ENCODE measurements around the gene NTN1. TPM values are rescaled to one million over a fixed set of nuclear protein-coding genes. Genes with fewer than 3 reads are reported as not detected.

Gene NTN1
- total RNA-seq, 1 donor from 2014 or later: 60.3 TPM

GRCh38 chr17:9213303-9213640, 192.0 kb downstream of the NTN1 start:
- H3K4me1 ChIP-seq: peaks cover 12% of the 10 kb centered on the region
- intact Hi-C loops (cut with micrococcal nuclease): no loop called here
- peaks cover 25% of the 10 kb centered on the region for H3K9me3 ChIP-seq (replicated peaks)
- no peak overlapping the region for H3K4me3 ChIP-seq
- H3K36me3 ChIP-seq: no peaks in the 10 kb centered on the region
- H3K27me3 ChIP-seq (ENCODE audit: low read depth): no peaks in the 10 kb centered on the region
- no peak for TF ChIP-seq CTCF (IDR thresholded peaks at IDR 0.05; ENCODE audit: borderline replicate concordance)
- no peak overlapping the region for H3K27ac ChIP-seq (replicated peaks)
- DNase-seq: no peak

- no peak for DNase-seq
- intact Hi-C loops (cut with micrococcal nuclease): no loop called here
- peaks cover 12% of the 10 kb centered on the region for H3K4me1 ChIP-seq
- no peaks in the 10 kb centered on the region for H3K27me3 ChIP-seq (ENCODE audit: low read depth)
- no peak overlapping the region for H3K4me3 ChIP-seq
- no peak for TF ChIP-seq CTCF (IDR thresholded peaks at IDR 0.05; ENCODE audit: borderline replicate concordance)
- no peaks in the 10 kb centered on the region for H3K36me3 ChIP-seq
- peaks cover 25% of the 10 kb centered on the region for H3K9me3 ChIP-seq (replicated peaks)
- no peak overlapping the region for H3K27ac ChIP-seq (replicated peaks)
These were observed 194.2 kb downstream of the NTN1 start for GRCh38 chr17:9215465-9215864.

- intact Hi-C loops (cut with micrococcal nuclease): no loop called here
- H3K4me1 ChIP-seq: peaks cover 12% of the 10 kb centered on the region
- no peak for TF ChIP-seq CTCF (IDR thresholded peaks at IDR 0.05; ENCODE audit: borderline replicate concordance)
- no peaks in the 10 kb centered on the region for H3K36me3 ChIP-seq
- H3K27me3 ChIP-seq (ENCODE audit: low read depth): no peaks in the 10 kb centered on the region
- H3K4me3 ChIP-seq: no peak overlapping the region
- H3K9me3 ChIP-seq (replicated peaks): peaks cover 25% of the 10 kb centered on the region
- no peak for DNase-seq
- H3K27ac ChIP-seq (replicated peaks): no peak overlapping the region
These were observed 196.1 kb downstream of the NTN1 start for GRCh38 chr17:9217151-9218056.

DNA sequence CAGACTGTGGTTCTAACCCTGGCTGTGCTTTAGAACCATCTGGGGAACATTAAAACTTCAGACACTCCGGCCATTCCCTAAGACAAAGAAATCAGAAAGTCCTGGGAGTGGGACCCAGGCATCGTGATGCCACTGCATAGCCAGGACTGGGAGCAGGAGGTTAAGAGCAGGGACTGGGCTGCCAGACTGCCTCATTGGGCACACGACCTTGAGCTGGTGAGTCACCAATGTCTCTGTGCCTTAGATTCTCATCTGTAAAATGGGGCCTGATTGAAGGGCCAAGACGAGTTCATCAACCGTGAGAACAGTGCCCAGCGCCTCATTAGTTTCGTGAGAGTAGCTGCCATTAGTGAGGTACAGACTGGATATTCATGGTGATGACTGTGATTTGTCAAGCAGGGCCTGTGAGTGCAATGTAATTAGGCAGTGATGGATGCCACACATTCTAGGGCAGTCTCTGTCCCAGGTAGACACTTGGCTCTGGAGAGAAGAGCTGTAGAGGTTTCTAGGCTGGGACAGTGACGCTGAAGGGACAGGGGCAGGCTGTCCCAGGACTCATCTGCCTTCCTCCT, 196.8 kb downstream of the NTN1 start:
- H3K27me3 ChIP-seq (ENCODE audit: low read depth): no peaks in the 10 kb centered on the region
- peaks cover 12% of the 10 kb centered on the region for H3K4me1 ChIP-seq

GRCh38 chr17:9218911-9219310, 197.6 kb downstream of the NTN1 start:
- Histone ChIP-seq H3K36me3 (no peaks in the 10 kb centered on the region), H3K9me3 (replicated peaks) (peaks cover 25% of the 10 kb centered on the region), H3K4me1 (peaks cover 12% of the 10 kb centered on the region), H3K27ac (replicated peaks) (no peak overlapping the region), H3K4me3 (no peak overlapping the region), H3K27me3 (ENCODE audit: low read depth) (no peaks in the 10 kb centered on the region)
- intact Hi-C loops (cut with micrococcal nuclease): no loop called here
- no peak for TF ChIP-seq CTCF (IDR thresholded peaks at IDR 0.05; ENCODE audit: borderline replicate concordance)
- no peak for DNase-seq

More for the DNA sequence above, 196.8 kb downstream of the NTN1 start:
- H3K27ac ChIP-seq (replicated peaks): no peak overlapping the region
- intact Hi-C loops (cut with micrococcal nuclease): no loop called here
- no peak for TF ChIP-seq CTCF (IDR thresholded peaks at IDR 0.05; ENCODE audit: borderline replicate concordance)
- peaks cover 25% of the 10 kb centered on the region for H3K9me3 ChIP-seq (replicated peaks)
- H3K4me3 ChIP-seq: no peak overlapping the region
- no peak for DNase-seq
- no peaks in the 10 kb centered on the region for H3K36me3 ChIP-seq

All from left ventricle myocardium inferior (tissue), 1 donor.